ENCODE data around the gene DCAF15.

DNA sequence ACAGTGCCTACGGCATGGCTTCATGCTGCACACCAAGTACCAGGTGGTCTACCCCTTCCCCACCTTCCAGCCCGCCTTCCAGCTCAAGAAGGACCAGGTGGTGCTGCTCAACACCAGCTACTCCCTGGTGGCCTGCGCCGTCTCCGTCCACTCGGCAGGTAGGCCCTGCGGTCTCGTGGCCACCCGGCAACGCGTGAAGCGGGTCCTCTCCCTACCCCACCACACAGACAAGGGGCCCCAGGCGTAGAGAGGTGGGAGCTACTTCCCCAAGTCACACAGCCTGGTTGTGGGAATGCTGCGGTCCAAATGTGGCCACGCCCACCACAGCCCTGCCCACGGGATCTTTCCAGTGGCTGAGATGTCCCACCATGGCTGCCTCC, 4.0 kb downstream of the DCAF15 start:
- TF ChIP-seq, protein P1, sequence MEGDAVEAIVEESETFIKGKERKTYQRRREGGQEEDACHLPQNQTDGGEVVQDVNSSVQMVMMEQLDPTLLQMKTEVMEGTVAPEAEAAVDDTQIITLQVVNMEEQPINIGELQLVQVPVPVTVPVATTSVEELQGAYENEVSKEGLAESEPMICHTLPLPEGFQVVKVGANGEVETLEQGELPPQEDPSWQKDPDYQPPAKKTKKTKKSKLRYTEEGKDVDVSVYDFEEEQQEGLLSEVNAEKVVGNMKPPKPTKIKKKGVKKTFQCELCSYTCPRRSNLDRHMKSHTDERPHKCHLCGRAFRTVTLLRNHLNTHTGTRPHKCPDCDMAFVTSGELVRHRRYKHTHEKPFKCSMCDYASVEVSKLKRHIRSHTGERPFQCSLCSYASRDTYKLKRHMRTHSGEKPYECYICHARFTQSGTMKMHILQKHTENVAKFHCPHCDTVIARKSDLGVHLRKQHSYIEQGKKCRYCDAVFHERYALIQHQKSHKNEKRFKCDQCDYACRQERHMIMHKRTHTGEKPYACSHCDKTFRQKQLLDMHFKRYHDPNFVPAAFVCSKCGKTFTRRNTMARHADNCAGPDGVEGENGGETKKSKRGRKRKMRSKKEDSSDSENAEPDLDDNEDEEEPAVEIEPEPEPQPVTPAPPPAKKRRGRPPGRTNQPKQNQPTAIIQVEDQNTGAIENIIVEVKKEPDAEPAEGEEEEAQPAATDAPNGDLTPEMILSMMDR (IDR thresholded peaks at IDR 0.05) = no peak
- TF ChIP-seq POLR2A (IDR thresholded peaks at IDR 0.05) = no peak
